ENCODE data around the gene TRIP6. TPM values are rescaled to one million over a fixed set of nuclear protein-coding genes. Genes with fewer than 3 reads are reported as not detected.
A peak's percentile ranks its signal among the peaks of the same experiment; 100 is the strongest.

TRIP6 gene
- total RNA-seq, 2 donors from 2014 or later: 107 to 114 TPM

GRCh38 chr7:100878013-100878412 lies 10.8 kb downstream of the TRIP6 start:
- Mint-ChIP-seq H3K36me3 (ENCODE audit: low read depth) (peaks cover 80% of the 10 kb centered on the region), H3K27ac (no peak overlapping the region)

GRCh38 chr7:100878685-100879084 lies 11.5 kb downstream of the TRIP6 start:
- Histone ChIP-seq H3K4me3 (ENCODE audit: low read length) (no peak overlapping the region), H3K9me3 (ENCODE audit: control insufficient read depth, low read length) (no peaks in the 10 kb centered on the region), H3K4me1 (ENCODE audit: control insufficient read depth, insufficient read depth, low read length) (peaks cover 5% of the 10 kb centered on the region), H3K9ac (ENCODE audit: extremely low read depth, low read length, poor library complexity, severe bottlenecking) (no peak overlapping the region), H3K27me3 (ENCODE audit: control insufficient read depth, insufficient read depth, low read length, poor library complexity, severe bottlenecking) (no peaks in the 10 kb centered on the region), H3K36me3 (ENCODE audit: control insufficient read depth, insufficient read depth, low read length) (peaks cover 72% of the 10 kb centered on the region), H3K27ac (ENCODE audit: low read depth, low read length) (no peak overlapping the region)
- Mint-ChIP-seq H3K36me3 (ENCODE audit: low read depth) (peaks cover 80% of the 10 kb centered on the region), H3K9me3 (no peaks in the 10 kb centered on the region), H3K27me3 (ENCODE audit: insufficient read depth) (no peaks in the 10 kb centered on the region), H3K4me1 (peaks cover 21% of the 10 kb centered on the region), H3K27ac (no peak overlapping the region), H3K4me3 (no peak overlapping the region)
- 90 to 95% methylated on average over 5 to 6 of the region's 6 CpGs for WGBS, 2 experiments (ENCODE audit: insufficient coverage in 1 of 2, insufficient read length in 1 of 2)
- TF ChIP-seq, protein P1, sequence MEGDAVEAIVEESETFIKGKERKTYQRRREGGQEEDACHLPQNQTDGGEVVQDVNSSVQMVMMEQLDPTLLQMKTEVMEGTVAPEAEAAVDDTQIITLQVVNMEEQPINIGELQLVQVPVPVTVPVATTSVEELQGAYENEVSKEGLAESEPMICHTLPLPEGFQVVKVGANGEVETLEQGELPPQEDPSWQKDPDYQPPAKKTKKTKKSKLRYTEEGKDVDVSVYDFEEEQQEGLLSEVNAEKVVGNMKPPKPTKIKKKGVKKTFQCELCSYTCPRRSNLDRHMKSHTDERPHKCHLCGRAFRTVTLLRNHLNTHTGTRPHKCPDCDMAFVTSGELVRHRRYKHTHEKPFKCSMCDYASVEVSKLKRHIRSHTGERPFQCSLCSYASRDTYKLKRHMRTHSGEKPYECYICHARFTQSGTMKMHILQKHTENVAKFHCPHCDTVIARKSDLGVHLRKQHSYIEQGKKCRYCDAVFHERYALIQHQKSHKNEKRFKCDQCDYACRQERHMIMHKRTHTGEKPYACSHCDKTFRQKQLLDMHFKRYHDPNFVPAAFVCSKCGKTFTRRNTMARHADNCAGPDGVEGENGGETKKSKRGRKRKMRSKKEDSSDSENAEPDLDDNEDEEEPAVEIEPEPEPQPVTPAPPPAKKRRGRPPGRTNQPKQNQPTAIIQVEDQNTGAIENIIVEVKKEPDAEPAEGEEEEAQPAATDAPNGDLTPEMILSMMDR (conservative IDR thresholded peaks at IDR 0.05): no peak
- DNase-seq: no peak

More at GRCh38 chr7:100878013-100878412, 10.8 kb downstream of the TRIP6 start:
- TF ChIP-seq, protein P1 (conservative IDR thresholded peaks at IDR 0.05): no peak
- no peak for DNase-seq
- H3K4me1 Mint-ChIP-seq: peaks cover 21% of the 10 kb centered on the region
- H3K9me3 ChIP-seq (ENCODE audit: control insufficient read depth, low read length): no peaks in the 10 kb centered on the region
- peak overlapping the region; percentile 11 for H3K4me3 ChIP-seq (ENCODE audit: low read length)
- H3K27ac ChIP-seq (ENCODE audit: low read depth, low read length): no peak overlapping the region
- H3K4me3 Mint-ChIP-seq: no peak overlapping the region
- peaks cover 72% of the 10 kb centered on the region for H3K36me3 ChIP-seq (ENCODE audit: control insufficient read depth, insufficient read depth, low read length)
- no peaks in the 10 kb centered on the region for H3K9me3 Mint-ChIP-seq
- H3K27me3 ChIP-seq (ENCODE audit: control insufficient read depth, insufficient read depth, low read length, poor library complexity, severe bottlenecking): no peaks in the 10 kb centered on the region
- whole genome bisulfite sequencing, 2 experiments (ENCODE audit: insufficient coverage in 1 of 2, insufficient read length in 1 of 2): 88 to 93% methylated on average over 2 to 7 of the region's 7 CpGs
- peaks cover 5% of the 10 kb centered on the region for H3K4me1 ChIP-seq (ENCODE audit: control insufficient read depth, insufficient read depth, low read length)
- H3K27me3 Mint-ChIP-seq (ENCODE audit: insufficient read depth): no peaks in the 10 kb centered on the region
- H3K9ac ChIP-seq (ENCODE audit: extremely low read depth, low read length, poor library complexity, severe bottlenecking): no peak overlapping the region

DNA sequence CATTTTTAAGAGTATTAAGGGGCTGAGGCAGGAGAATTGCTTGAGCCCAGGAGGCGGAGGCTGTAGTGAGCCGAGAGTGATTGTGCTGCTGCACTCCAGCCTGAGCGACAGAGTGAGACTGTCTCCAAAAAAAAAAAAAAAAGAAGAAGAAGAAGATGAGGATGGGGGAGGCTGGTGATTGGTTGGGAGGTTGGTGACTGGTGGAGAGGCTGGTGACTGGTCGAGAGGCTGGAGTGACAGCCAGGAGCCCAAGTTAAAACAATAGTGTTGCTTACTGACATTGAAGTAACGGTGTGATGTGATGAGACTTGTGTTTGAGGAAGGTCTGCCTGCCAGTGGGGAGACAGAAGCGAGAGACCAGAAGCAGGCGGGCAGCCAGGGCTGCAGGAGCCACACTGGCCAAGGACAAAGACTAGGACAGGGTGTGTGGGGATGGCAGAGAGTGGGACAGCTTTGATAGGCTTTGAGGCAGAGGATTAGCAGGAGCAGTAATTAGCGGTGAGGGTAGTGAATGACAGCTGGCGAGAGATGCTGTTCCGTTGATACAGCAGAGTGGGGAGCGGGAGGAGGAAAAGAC lies 12.6 kb downstream of the TRIP6 start:
- Mint-ChIP-seq H3K27me3 (ENCODE audit: insufficient read depth) (no peaks in the 10 kb centered on the region), H3K27ac (peak overlapping the region; percentile 11), H3K36me3 (ENCODE audit: low read depth) (peaks cover 82% of the 10 kb centered on the region), H3K9me3 (no peaks in the 10 kb centered on the region), H3K4me1 (peaks cover 16% of the 10 kb centered on the region), H3K4me3 (no peak overlapping the region)
- Histone ChIP-seq H3K36me3 (ENCODE audit: control insufficient read depth, insufficient read depth, low read length) (peaks cover 77% of the 10 kb centered on the region), H3K4me1 (ENCODE audit: control insufficient read depth, insufficient read depth, low read length) (no peaks in the 10 kb centered on the region), H3K9me3 (ENCODE audit: control insufficient read depth, low read length) (no peaks in the 10 kb centered on the region), H3K27me3 (ENCODE audit: control insufficient read depth, insufficient read depth, low read length, poor library complexity, severe bottlenecking) (no peaks in the 10 kb centered on the region), H3K4me3 (ENCODE audit: low read length) (no peak overlapping the region), H3K27ac (ENCODE audit: low read depth, low read length) (no peak overlapping the region), H3K9ac (ENCODE audit: extremely low read depth, low read length, poor library complexity, severe bottlenecking) (no peak overlapping the region)
- no peak for DNase-seq
- TF ChIP-seq, protein P1 (conservative IDR thresholded peaks at IDR 0.05): no peak
- 87 to 90% methylated on average over 10 to 11 of the region's 11 CpGs for WGBS, 2 experiments (ENCODE audit: insufficient coverage in 1 of 2, insufficient read length in 1 of 2)

All from endodermal cell (in vitro differentiated cells).